Lower leg skin (tissue), 4 donors: ENCODE measurements around the gene GLG1. TPM values are rescaled to one million over a fixed set of nuclear protein-coding genes. Genes with fewer than 3 reads are reported as not detected.
A peak's percentile ranks its signal among the peaks of the same experiment; 100 is the strongest.

Experiments
- DNase-seq, 2 donors: peaks; one replicate each; pipeline ENCODE4 v3.0.0-alpha.2; 2019; ENCODE audit warnings: low spot score in 2 of 2
- H3K4me3 ChIP-seq: fragments of 200-600 bp; sonication (generic); 2 replicates; pipeline ENCODE4 v1.5.1; 2017; ENCODE audit warnings: mild to moderate bottlenecking, low read depth; ENCODE audit not compliant: poor library complexity, severe bottlenecking
- CTCF ChIP-seq, 3 donors: fragments of 450-650 bp; IDR thresholded peaks; one replicate each; pipeline ENCODE4 v1.5.1; 2016; ENCODE audit warnings: antibody characterized with exemption in 3 of 3, mild to moderate bottlenecking in 3 of 3, moderate library complexity in 2 of 3
- POLR2A ChIP-seq, 2 donors: fragments of 450-650 bp; IDR thresholded peaks; one replicate each; pipeline ENCODE4 v1.6.1; 2016 to 2017; ENCODE audit warnings: antibody characterized with exemption in 2 of 2, mild to moderate bottlenecking in 1 of 2, moderate library complexity in 1 of 2
- WGBS, 2 donors: methylation state at CpG; one replicate each; pipeline ENCODE4 v1.1.5; 2018; 5-methylcytosine and 5-hydroxymethylcytosine counted together
- intact Hi-C: fragments of 100-400 bp; cut with DNase I; formaldehyde crosslinking; loops from one replicate; pipeline ENCODE4 v1.15.0; 2023; ENCODE audit warnings: low total_unique reads
- total RNA-seq, 4 donors: library from RNA; depleted of rRNA; stranded (reverse); fragments of >200 nt; gene quantifications; one replicate each; pipeline ENCODE4 v1.1.0, GENCODE V29; 2016

GLG1 gene
- total RNA-seq, 4 donors from 2014 or later: 64.7 to 113 (median 92.5) TPM

- TF ChIP-seq CTCF (IDR thresholded peaks at IDR 0.05) (no peak), POLR2A (IDR thresholded peaks at IDR 0.05) (no peak)
- no peak overlapping the region for H3K4me3 ChIP-seq
- intact Hi-C loops: no loop called here
- DNase-seq: no peak
- WGBS, 2 donors: 59 to 60% methylated on average over 5 of the region's 5 CpGs
Observed at GRCh38 chr16:74568961-74569631, 37.8 kb downstream of the GLG1 start.

- TF ChIP-seq POLR2A (IDR thresholded peaks at IDR 0.05) (no peak), CTCF (IDR thresholded peaks at IDR 0.05) (no peak)
- no peak for DNase-seq
- intact Hi-C loops: no loop called here
- 78 to 79% methylated on average over 2 of the region's 2 CpGs for WGBS, 2 donors
- no peak overlapping the region for H3K4me3 ChIP-seq
Observed at GRCh38 chr16:74567901-74568300, 39.0 kb downstream of the GLG1 start.

GRCh38 chr16:74565378-74565777 is 41.5 kb downstream of the GLG1 start:
- no peak for DNase-seq
- H3K4me3 ChIP-seq: no peak overlapping the region
- WGBS, 2 donors: 84 to 95% methylated on average over 5 of the region's 5 CpGs
- intact Hi-C loops: no loop called here
- TF ChIP-seq CTCF (IDR thresholded peaks at IDR 0.05) (no peak), POLR2A (IDR thresholded peaks at IDR 0.05) (no peak)

GRCh38 chr16:74564451-74564984 is 42.4 kb downstream of the GLG1 start:
- WGBS, 2 donors: 93 to 96% methylated on average over 1 of the region's 1 CpG
- H3K4me3 ChIP-seq: no peak overlapping the region
- DNase-seq: no peak
- intact Hi-C loops: no loop called here
- TF ChIP-seq CTCF (IDR thresholded peaks at IDR 0.05) (no peak), POLR2A (IDR thresholded peaks at IDR 0.05) (no peak)

GRCh38 chr16:74563828-74564263 is 43.1 kb downstream of the GLG1 start:
- TF ChIP-seq POLR2A (IDR thresholded peaks at IDR 0.05): no peak
- no peak for TF ChIP-seq CTCF (IDR thresholded peaks at IDR 0.05)
- WGBS, 2 donors: 85 to 89% methylated on average over 7 of the region's 7 CpGs
- no peak overlapping the region for H3K4me3 ChIP-seq
- peak in 1 of 2 donors; percentile 21 for DNase-seq
- intact Hi-C loops: no loop called here
